Spleen (tissue), 11 donors: ENCODE measurements around the gene MFAP2. TPM values are rescaled to one million over a fixed set of nuclear protein-coding genes. Genes with fewer than 3 reads are reported as not detected.

ENCODE experiments used
- DNase-seq: peaks from one replicate; pipeline ENCODE4 v3.0.0-alpha.2; 2020
- H3K27ac ChIP-seq, 8 donors: fragments of 200-600 bp; sonication (generic) in 7 of 8; 1 replicate in 4 of 8; 2 replicates in 4 of 8; pipeline versions ENCODE4 v1.5.0 to v1.8.0; 2016 to 2021; ENCODE audit warnings: inconsistent platforms in 4 of 8, mild to moderate bottlenecking in 4 of 8, moderate library complexity in 1 of 8
- H3K27me3 ChIP-seq, 7 donors: fragments of 200-600 bp; sonication (generic) in 6 of 7; replicated peaks in 1 of 7; 1 replicate in 4 of 7; 2 replicates in 3 of 7; pipeline versions ENCODE4 v1.5.0 to v1.8.0; 2016 to 2021; ENCODE audit warnings: inconsistent platforms in 3 of 7, mild to moderate bottlenecking in 1 of 7
- H3K36me3 ChIP-seq, 6 donors: fragments of 200-600 bp; sonication (generic) in 5 of 6; 1 replicate in 4 of 6; 2 replicates in 2 of 6; pipeline versions ENCODE4 v1.5.0 to v1.8.0; 2016 to 2021; ENCODE audit warnings: inconsistent platforms in 2 of 6
- H3K4me1 ChIP-seq, 6 donors: fragments of 200-600 bp; sonication (generic) in 5 of 6; 1 replicate in 3 of 6; 2 replicates in 3 of 6; pipeline versions ENCODE4 v1.5.0 to v1.8.0; 2016 to 2021; ENCODE audit warnings: inconsistent platforms in 3 of 6
- H3K4me3 ChIP-seq, 8 donors: fragments of 200-600 bp; sonication (generic) in 7 of 8; 1 replicate in 4 of 8; 2 replicates in 4 of 8; pipeline versions ENCODE4 v1.5.0 to v1.8.0; 2016 to 2021; ENCODE audit warnings: inconsistent platforms in 4 of 8, mild to moderate bottlenecking in 4 of 8, moderate library complexity in 2 of 8
- H3K9me3 ChIP-seq, 8 donors: fragments of 200-600 bp; sonication (generic) in 7 of 8; 1 replicate in 4 of 8; 2 replicates in 4 of 8; pipeline versions ENCODE4 v1.5.0 to v1.8.0; 2016 to 2021; ENCODE audit warnings: inconsistent platforms in 4 of 8
- CTCF ChIP-seq, 11 experiments: fragments of 200-600 bp in 7 of 11; fragments of 450-650 bp in 4 of 11; sonication (generic) in 4 of 11; IDR thresholded peaks in 8 of 11; conservative IDR thresholded peaks in 3 of 11; 1 replicate in 7 of 11; 2 replicates in 4 of 11; pipeline versions ENCODE4 v1.4.0 to v1.8.0; 2016 to 2021; ENCODE audit warnings: antibody characterized with exemption in 11 of 11, inconsistent platforms in 4 of 11, mild to moderate bottlenecking in 1 of 11
- POLR2A ChIP-seq, 3 donors: fragments of 450-650 bp; IDR thresholded peaks; one replicate each; pipeline ENCODE4 v1.5.1; 2017; ENCODE audit warnings: antibody characterized with exemption in 3 of 3, mild to moderate bottlenecking in 1 of 3
- POLR2AphosphoS5 ChIP-seq, 3 donors: sonication (generic); formaldehyde crosslinking; IDR thresholded peaks; one replicate each; pipeline ENCODE4 v1.5.1; 2017; ENCODE audit warnings: antibody characterized with exemption in 3 of 3
- WGBS, 5 donors: extraction: QIAGEN DNeasy Blood & Tissue Kit in 3 of 5; methylation state at CpG; one replicate each; pipeline versions ENCODE4 v1.1.5 to v1.1.7; 2013 to 2018; 5-methylcytosine and 5-hydroxymethylcytosine counted together
- intact Hi-C: fragments of 100-400 bp; cut with DNase I; formaldehyde crosslinking; loops from one replicate; pipeline ENCODE4 v1.15.0; 2023; ENCODE audit warnings: low total_unique reads
- polyA plus RNA-seq, 3 donors: library from polyadenylated mRNA; stranded (reverse); fragments of 200-250 nt; gene quantifications; one replicate each; pipeline ENCODE4 v1.2.1, GENCODE V29; 2013
- total RNA-seq, 7 donors: library from RNA; depleted of rRNA in 3 of 7; stranded (reverse); fragments of >200 nt in 3 of 7; fragmentation: NEBNext Ultra II Directional in 4 of 7; extraction: Animal tissue kit (Norgen Biotek cat#: 25700) in 4 of 7; gene quantifications; one replicate each; pipeline versions ENCODE4 v1.1.0 to v1.2.1, GENCODE V29; 2016 to 2021
- donor health status: healthy with polysubstance abuse.
- donor health status: DM: no; HTN: no; CAD: no; lungs with moderate emphysema.
- donor health status: DM: no; HTN: no; CAD: no.
- donor health status: Bipolar disorder and iron deficiency.
- donor health status: healthy.
- donor health status: DM: no; HTN: no; CAD: no.
- donor health status: DM: yes; HTN: yes; CAD: no.

MFAP2 gene
- total and polyA plus RNA-seq, 10 donors: 0.77 to 3.9 (median 1.2) TPM; not detected in 3

DNA sequence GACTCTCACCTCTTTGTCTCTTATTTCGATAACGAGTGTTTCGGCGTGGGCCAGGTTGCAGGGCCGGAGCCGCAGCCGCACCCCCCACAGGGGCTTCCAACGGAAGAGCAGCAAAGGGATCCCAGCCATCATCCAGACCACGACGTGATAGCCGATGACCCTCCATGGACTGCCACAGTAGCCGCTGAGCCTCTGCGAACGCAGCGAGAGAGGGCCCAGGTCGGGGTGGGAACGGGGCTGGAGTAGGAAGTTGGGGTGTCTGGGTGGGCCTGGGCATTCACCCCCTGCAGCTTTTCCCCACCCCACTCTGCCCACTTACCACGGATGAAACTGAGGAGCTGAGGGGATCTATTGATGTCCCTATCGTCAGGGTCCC lies 24.9 kb upstream of the MFAP2 start:
- no peak overlapping the region for H3K4me3 ChIP-seq
- WGBS, 5 donors: 94 to 98% (median 95%) methylated on average over 19 of the region's 19 CpGs
- no peak for TF ChIP-seq POLR2AphosphoS5 (IDR thresholded peaks at IDR 0.05)
- TF ChIP-seq POLR2A (IDR thresholded peaks at IDR 0.05): no peak
- TF ChIP-seq CTCF (IDR thresholded peaks at IDR 0.05 in 8 of 11, conservative IDR thresholded peaks at IDR 0.05 in 3 of 11): no peak
- H3K9me3 ChIP-seq: no peaks in the 10 kb centered on the region
- intact Hi-C loops: no loop called here
- no peaks in the 10 kb centered on the region for H3K27me3 ChIP-seq
- no peak for DNase-seq
- H3K27ac ChIP-seq: no peak overlapping the region
- H3K36me3 ChIP-seq: peaks cover 0 to 70% (median 57%) of the 10 kb centered on the region in 6 donors
- H3K4me1 ChIP-seq: peaks cover 13 to 25% (median 18%) of the 10 kb centered on the region in 6 donors

DNA sequence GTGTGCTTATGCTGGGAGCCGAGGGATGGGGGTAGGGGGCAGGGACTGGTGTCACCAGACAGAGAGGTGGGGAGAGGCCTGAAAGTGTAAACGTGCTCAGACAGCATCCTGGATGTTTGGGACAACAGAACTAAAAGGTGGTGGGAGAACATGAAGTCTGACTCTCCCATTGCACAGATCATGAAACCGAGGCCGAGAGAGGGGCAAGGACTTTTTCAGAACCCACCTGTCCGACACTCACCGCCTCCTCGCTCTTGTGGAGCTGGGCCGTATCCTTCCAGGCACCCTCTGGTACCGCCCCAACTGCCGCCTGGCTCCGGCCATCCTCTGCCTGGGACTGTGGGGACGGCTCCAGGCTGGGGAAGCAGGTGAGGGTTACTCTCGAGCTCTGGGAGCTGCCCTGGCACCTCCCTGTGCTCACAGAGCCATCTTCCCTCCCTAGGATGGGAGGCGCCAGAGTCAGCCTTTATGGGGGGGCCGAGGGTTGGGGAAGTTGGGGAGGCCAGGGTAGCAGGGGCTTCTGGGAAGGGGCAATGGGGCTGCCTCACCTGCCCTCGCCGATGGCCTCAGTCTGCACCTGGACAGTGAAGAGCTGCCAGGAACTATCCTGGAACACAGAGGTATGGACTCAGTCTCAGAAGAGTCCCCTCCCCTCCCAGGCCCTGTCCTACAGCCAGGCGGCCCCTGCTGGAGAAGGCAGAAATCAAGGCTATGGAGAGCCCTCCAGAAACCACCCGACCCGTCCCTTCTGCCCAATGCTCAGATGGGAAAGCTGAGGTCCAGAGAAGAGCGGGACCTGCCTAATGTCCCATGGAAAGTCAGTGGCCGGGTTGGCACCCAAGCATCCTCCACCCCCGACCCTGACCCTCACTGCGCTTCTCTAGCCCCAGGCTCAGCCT lies 24.3 kb upstream of the MFAP2 start:
- H3K36me3 ChIP-seq: peaks cover 0 to 76% (median 64%) of the 10 kb centered on the region in 6 donors
- no peaks in the 10 kb centered on the region for H3K9me3 ChIP-seq
- no peak for DNase-seq
- intact Hi-C loops: no loop called here
- WGBS, 5 donors: 85 to 95% (median 94%) methylated on average over 16 to 24 of the region's 24 CpGs
- no peaks in the 10 kb centered on the region for H3K27me3 ChIP-seq
- peaks cover 7 to 19% (median 12%) of the 10 kb centered on the region in 6 donors for H3K4me1 ChIP-seq
- TF ChIP-seq CTCF (IDR thresholded peaks at IDR 0.05 in 8 of 11, conservative IDR thresholded peaks at IDR 0.05 in 3 of 11) (no peak), POLR2AphosphoS5 (IDR thresholded peaks at IDR 0.05) (no peak), POLR2A (IDR thresholded peaks at IDR 0.05) (no peak)
- H3K27ac ChIP-seq: no peak overlapping the region
- H3K4me3 ChIP-seq: no peak overlapping the region

DNA sequence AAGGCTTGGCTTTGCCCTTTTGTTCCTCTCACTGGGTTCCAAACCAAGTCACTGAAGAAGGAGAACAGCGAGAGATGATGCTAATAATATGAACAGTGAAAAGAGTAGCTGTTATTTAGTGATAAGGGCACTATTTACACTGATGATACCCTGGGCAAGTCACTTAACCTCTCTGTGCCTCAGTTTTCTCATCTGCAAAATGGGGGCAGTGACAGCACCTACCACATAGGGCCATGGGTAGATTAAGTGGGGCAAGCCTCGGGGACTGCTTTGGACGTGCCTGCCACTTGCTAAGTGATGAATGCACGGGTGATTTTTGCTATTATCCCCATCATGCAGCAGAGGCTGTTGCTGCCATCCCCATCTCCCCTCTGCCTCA lies 22.1 kb upstream of the MFAP2 start:
- H3K9me3 ChIP-seq: no peaks in the 10 kb centered on the region
- DNase-seq: no peak
- 77 to 95% (median 91%) methylated on average over 4 of the region's 4 CpGs for WGBS, 5 donors
- intact Hi-C loops: no loop called here
- H3K27me3 ChIP-seq: no peaks in the 10 kb centered on the region
- H3K27ac ChIP-seq: no peak overlapping the region
- TF ChIP-seq CTCF (IDR thresholded peaks at IDR 0.05 in 8 of 11, conservative IDR thresholded peaks at IDR 0.05 in 3 of 11) (no peak), POLR2A (IDR thresholded peaks at IDR 0.05) (no peak), POLR2AphosphoS5 (IDR thresholded peaks at IDR 0.05) (no peak)
- H3K36me3 ChIP-seq: peaks cover 0 to 98% (median 85%) of the 10 kb centered on the region in 6 donors
- no peak overlapping the region for H3K4me3 ChIP-seq
- no peaks in the 10 kb centered on the region for H3K4me1 ChIP-seq

DNA sequence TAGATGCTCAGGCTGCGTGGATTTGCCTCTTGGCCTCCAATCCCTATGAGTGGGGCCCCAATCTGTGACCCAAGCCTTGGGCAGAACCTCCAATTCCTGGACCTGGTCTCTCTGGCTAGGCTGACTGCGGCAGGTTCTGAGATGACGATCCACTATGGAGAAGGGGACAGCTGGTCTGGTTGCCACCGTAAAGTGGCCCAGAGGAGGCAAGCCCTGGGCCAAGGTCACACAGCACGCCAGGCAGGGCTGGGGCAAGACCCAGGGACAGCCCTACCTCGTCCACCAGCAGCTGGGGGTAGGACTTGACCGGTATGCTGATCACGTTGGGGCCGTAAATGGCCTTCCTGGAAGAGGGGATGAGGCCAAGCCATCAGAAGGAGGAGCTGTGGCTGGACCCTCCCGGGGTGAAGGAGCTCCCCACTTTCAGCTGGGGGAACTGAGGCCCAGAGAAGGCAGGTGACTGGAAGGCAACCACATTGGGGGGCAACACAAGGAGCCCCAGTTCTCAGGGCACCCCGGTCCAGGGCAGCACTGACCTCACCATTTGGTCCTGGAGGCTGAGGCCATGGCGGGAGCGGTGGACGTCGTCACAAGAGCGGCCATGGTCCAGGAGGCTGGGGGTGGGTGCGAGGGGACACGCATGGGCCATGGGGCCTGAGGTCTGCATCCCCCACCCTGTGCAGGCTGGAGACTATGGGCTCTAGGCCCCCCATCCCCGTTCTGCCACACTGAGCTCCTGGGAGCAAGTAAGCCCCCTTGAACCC lies 21.5 kb upstream of the MFAP2 start:
- H3K4me3 ChIP-seq: no peak overlapping the region
- no peaks in the 10 kb centered on the region for H3K4me1 ChIP-seq
- WGBS, 5 donors: 90 to 97% (median 95%) methylated on average over 15 to 19 of the region's 19 CpGs
- TF ChIP-seq CTCF (IDR thresholded peaks at IDR 0.05 in 8 of 11, conservative IDR thresholded peaks at IDR 0.05 in 3 of 11) (no peak), POLR2AphosphoS5 (IDR thresholded peaks at IDR 0.05) (no peak), POLR2A (IDR thresholded peaks at IDR 0.05) (no peak)
- no peak for DNase-seq
- peaks cover 0 to 100% (median 88%) of the 10 kb centered on the region in 6 donors for H3K36me3 ChIP-seq
- H3K27me3 ChIP-seq: no peaks in the 10 kb centered on the region
- intact Hi-C loops: no loop called here
- H3K9me3 ChIP-seq: no peaks in the 10 kb centered on the region
- H3K27ac ChIP-seq: no peak overlapping the region
